ENCODE results near the gene B4GALNT1. TPM values are rescaled to one million over a fixed set of nuclear protein-coding genes. Genes with fewer than 3 reads are reported as not detected.
"Not testable (repeated sequence)": the region's sequence is repeated elsewhere in the genome, so short reads cannot be mapped to it uniquely, and the experiment has no call there.

The B4GALNT1 gene
- total and polyA plus RNA-seq, 9 of the 15 experiments (the other 6 are each of a cell fraction or from before 2014, with no cell fraction given), result 1.0 to 32.2 (median 9.8) TPM

GRCh38 chr12:57666897-57667296 lies 33.9 kb upstream of the B4GALNT1 start (continued):
- no peak for TF ChIP-seq HOMEZ (CRISPR knock-in tag; IDR thresholded peaks at IDR 0.05)

- H3K27ac ChIP-seq (ENCODE audit: extremely low read depth, low read depth, low read length); H4K20me1 ChIP-seq (replicated peaks; ENCODE audit: control insufficient read depth, insufficient read depth, low read length); H3K36me3 ChIP-seq (ENCODE audit: control insufficient read depth, insufficient read depth, low read length); H3K4me1 ChIP-seq (replicated peaks in 1 of 2; ENCODE audit: control insufficient read depth in 2 of 2, insufficient read depth in 2 of 2, low read length in 2 of 2); ATAC-seq; intact Hi-C loops (cut with micrococcal nuclease); FAIRE-seq; BruUV-seq (replicated peaks); H3K4me3 ChIP-seq; H3K79me2 ChIP-seq (ENCODE audit: control insufficient read depth, insufficient read depth, low read length); H2AFZ ChIP-seq (ENCODE audit: low read depth, low read length); H3K9me1 ChIP-seq (ENCODE audit: control insufficient read depth, insufficient read depth, low read length); DNase-seq (ENCODE audit: extremely low read depth in 1 of 4, low spot score in 3 of 4); H3K9ac ChIP-seq (ENCODE audit: insufficient read depth in 1 of 2, low read depth in 2 of 2, low read length in 2 of 2); CTCF ChIA-PET (ENCODE audit: low intra/inter-chr PET ratio); H3K4me2 ChIP-seq (ENCODE audit: insufficient read depth, low read length); H3K27me3 ChIP-seq (ENCODE audit: control insufficient read depth in 2 of 2, insufficient read depth in 2 of 2, low read length in 2 of 2); in situ Hi-C loops (cut with MboI); H3K9me3 ChIP-seq (replicated peaks; ENCODE audit: control insufficient read depth, insufficient read depth, low read depth, low read length); POLR2A ChIA-PET: not testable (repeated sequence)
- WGBS (ENCODE audit: insufficient coverage, low coverage, missing lambda C conversion rate), result 62% methylated on average over 21 of the region's 34 CpGs
These were observed 32.2 kb upstream of the B4GALNT1 start for GRCh38 chr12:57665066-57665820.
